ENCODE measurements around the gene SH3PXD2A. TPM values are rescaled to one million over a fixed set of nuclear protein-coding genes. Genes with fewer than 3 reads are reported as not detected.

The SH3PXD2A gene
- total and polyA plus RNA-seq, 2 of the 4 experiments (the other 2 are of a cell fraction), result 6.3 to 23.0 TPM

DNA sequence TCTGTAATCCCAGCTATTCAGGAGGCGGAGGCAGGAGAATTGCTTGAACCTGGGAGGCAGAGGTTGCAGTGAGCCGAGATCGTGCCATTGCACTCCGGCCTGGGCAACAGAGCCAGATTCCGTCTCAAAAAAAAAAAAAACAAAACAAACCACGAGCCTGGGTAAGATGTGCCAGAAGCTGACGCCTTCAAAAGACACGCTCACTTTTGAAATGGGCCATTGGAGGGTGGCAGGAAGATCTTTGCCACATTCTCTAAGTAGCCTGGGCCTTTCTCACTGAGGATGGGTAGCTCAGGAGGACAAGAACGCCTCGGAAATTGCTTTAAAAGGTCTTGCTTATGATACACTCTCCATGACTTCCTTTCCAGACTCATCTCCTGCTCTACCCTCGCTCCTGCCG lies 172.7 kb downstream of the SH3PXD2A start:
- in situ Hi-C loops (cut with MboI; ENCODE audit: low sequenced_read_pairs) (loop anchor here (10.0 kb wide), 1 partner anchor 188 kb away; the partner anchor contains the start of gene NEURL1), intact Hi-C loops (cut with micrococcal nuclease) (no loop called here), dilution Hi-C loops (cut with HindIII; ENCODE audit: low sequenced_read_pairs, unreplicated experiment) (no loop called here)
- Histone ChIP-seq H3K4me2 (ENCODE audit: low read depth, low read length) (no peak overlapping the region), H3K9me3 (ENCODE audit: control insufficient read depth, insufficient read depth, low read length) (no peaks in the 10 kb centered on the region), H4K20me1 (ENCODE audit: insufficient read depth, low read length) (no peaks in the 10 kb centered on the region), H2BK20ac (ENCODE audit: low read depth, low read length) (no peak overlapping the region), H3K14ac (replicated peaks; ENCODE audit: low read depth, low read length) (no peak overlapping the region), H4K8ac (ENCODE audit: low read depth in 2 of 2, low read length in 2 of 2) (no peak overlapping the region), H2BK120ac (ENCODE audit: low read depth, low read length) (no peak overlapping the region), H3K9me1 (ENCODE audit: insufficient read depth, low read length) (peaks cover 11% of the 10 kb centered on the region), H3K27ac (ENCODE audit: insufficient read depth, low read length) (no peak overlapping the region), H3K4me3 (ENCODE audit: insufficient read depth, low read depth, low read length) (no peak overlapping the region), H4K5ac (ENCODE audit: low read depth, low read length) (no peak overlapping the region), H3K23ac (ENCODE audit: low read depth, low read length) (no peak overlapping the region), H2BK15ac (ENCODE audit: low read depth, low read length) (no peak overlapping the region), H2AK9ac (replicated peaks; ENCODE audit: low read depth, low read length, poor library complexity) (no peak overlapping the region), H3K27me3 (ENCODE audit: control insufficient read depth, insufficient read depth, low read length) (no peaks in the 10 kb centered on the region), H3K4me1 (ENCODE audit: control insufficient read depth, insufficient read depth, low read length) (peaks cover 17% of the 10 kb centered on the region), H4K91ac (ENCODE audit: insufficient read depth, low read depth, low read length) (no peak overlapping the region), H3K36me3 (ENCODE audit: control insufficient read depth, insufficient read depth, low read length) (no peaks in the 10 kb centered on the region), H3K79me1 (ENCODE audit: low read depth in 1 of 2, low read length in 2 of 2) (peaks cover 17 to 22% of the 10 kb centered on the region in 2 experiments), H2BK5ac (ENCODE audit: low read depth, low read length, poor library complexity, severe bottlenecking) (no peak overlapping the region), H3K18ac (ENCODE audit: low read depth, low read length) (no peak overlapping the region), H2AK5ac (ENCODE audit: low read depth, low read length) (no peak overlapping the region), H2AFZ (replicated peaks; ENCODE audit: low read length, poor library complexity) (no peak overlapping the region), H3K56ac (ENCODE audit: extremely low read depth, insufficient read depth, low read length) (no peak overlapping the region), H3K4ac (ENCODE audit: low read depth, low read length) (no peak overlapping the region), H3K9ac (ENCODE audit: low read depth, low read length) (no peak overlapping the region)
- ATAC-seq (ENCODE audit: low read depth) (no peak), DNase-seq (no peak)
- ChIA-PET POLR2A (ENCODE audit: unreplicated experiment) (no interaction called here), CTCF (no interaction called here)
- BruUV-seq (replicated peaks), result no TSS peak
- no peak for TF ChIP-seq CEBPB (IDR thresholded peaks at IDR 0.05; ENCODE audit: low read depth, low read length)
- 97% methylated on average over 4 of the region's 12 CpGs; no CpG with 5 or more reads in 1 of the 2 experiments for WGBS, 2 experiments (ENCODE audit: extremely low coverage in 2 of 2, insufficient read length in 1 of 2)
